Measurements from ENCODE around the gene PRKAR1B. TPM values are rescaled to one million over a fixed set of nuclear protein-coding genes. Genes with fewer than 3 reads are reported as not detected.
"Not testable (repeated sequence)": the region's sequence is repeated elsewhere in the genome, so short reads cannot be mapped to it uniquely, and the experiment has no call there.

The PRKAR1B gene
- total RNA-seq, 1 experiment from 2014 or later: 51.7 TPM

DNA sequence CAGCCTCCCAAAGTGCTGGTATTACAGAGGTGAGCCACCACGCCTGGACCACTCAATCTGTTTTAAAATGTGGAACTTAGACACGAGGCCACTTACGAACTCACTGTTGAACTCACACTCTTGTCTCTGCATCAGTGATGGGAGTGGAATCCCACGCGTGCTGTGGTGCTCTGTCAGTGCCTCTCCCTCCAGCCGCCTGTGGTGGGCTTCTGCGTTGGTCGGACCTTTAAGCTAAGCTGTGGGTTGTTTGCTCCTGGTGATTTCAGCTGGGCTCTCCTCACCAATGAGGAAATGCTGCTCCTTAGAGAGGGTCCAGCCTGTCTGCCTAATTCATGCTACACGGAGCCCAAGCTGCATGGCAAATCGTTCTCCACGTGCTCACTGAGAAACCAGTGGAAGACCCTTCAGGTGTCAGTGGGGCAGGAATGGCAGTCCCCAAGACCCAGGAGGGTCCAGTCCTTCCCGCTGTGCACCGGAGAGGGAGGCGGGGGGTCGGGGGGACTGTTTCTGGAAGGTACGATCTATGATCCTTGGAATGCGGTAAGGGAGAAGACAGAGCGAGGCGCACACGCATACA, 17.9 kb upstream of the PRKAR1B start:
- Histone ChIP-seq H3K9me2 (ENCODE audit: insufficient read depth) (no peaks in the 10 kb centered on the region), H3F3A (ENCODE audit: insufficient read depth, low read depth) (peaks cover 17% of the 10 kb centered on the region; the same call in 1 of the 2 replicates), H3K4me1 (replicated peaks; ENCODE audit: insufficient read depth) (no peaks in the 10 kb centered on the region), H3K27me3 (ENCODE audit: insufficient read depth, low read depth) (no peaks in the 10 kb centered on the region), H3K79me2 (ENCODE audit: low read depth) (peaks cover 19% of the 10 kb centered on the region), H3K4me2 (no peak overlapping the region), H2AFZ (no peak overlapping the region), H3K36me3 (ENCODE audit: low read depth) (peaks cover 14% of the 10 kb centered on the region; the same call in 1 of the 2 replicates), H3K27ac (no peak overlapping the region), H3K9me3 (ENCODE audit: insufficient read depth, low read depth) (no peaks in the 10 kb centered on the region), H3K4me3 (no peak overlapping the region), H4K20me1 (ENCODE audit: insufficient read depth) (peaks cover 52% of the 10 kb centered on the region)
- TF ChIP-seq, protein P1, sequence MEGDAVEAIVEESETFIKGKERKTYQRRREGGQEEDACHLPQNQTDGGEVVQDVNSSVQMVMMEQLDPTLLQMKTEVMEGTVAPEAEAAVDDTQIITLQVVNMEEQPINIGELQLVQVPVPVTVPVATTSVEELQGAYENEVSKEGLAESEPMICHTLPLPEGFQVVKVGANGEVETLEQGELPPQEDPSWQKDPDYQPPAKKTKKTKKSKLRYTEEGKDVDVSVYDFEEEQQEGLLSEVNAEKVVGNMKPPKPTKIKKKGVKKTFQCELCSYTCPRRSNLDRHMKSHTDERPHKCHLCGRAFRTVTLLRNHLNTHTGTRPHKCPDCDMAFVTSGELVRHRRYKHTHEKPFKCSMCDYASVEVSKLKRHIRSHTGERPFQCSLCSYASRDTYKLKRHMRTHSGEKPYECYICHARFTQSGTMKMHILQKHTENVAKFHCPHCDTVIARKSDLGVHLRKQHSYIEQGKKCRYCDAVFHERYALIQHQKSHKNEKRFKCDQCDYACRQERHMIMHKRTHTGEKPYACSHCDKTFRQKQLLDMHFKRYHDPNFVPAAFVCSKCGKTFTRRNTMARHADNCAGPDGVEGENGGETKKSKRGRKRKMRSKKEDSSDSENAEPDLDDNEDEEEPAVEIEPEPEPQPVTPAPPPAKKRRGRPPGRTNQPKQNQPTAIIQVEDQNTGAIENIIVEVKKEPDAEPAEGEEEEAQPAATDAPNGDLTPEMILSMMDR (conservative IDR thresholded peaks at IDR 0.05): no peak
- TF ChIP-seq EZH2 (IDR thresholded peaks at IDR 0.05; ENCODE audit: low read depth): no peak
- ChIA-PET POLR2A (ENCODE audit: unreplicated experiment) (no interaction called here), CTCF (no interaction called here)
- intact Hi-C loops (cut with micrococcal nuclease; ENCODE audit: unreplicated experiment): no loop called here
- BruUV-seq (replicated peaks): TSS peak; percentile 14
- DNase-seq: no peak

DNA sequence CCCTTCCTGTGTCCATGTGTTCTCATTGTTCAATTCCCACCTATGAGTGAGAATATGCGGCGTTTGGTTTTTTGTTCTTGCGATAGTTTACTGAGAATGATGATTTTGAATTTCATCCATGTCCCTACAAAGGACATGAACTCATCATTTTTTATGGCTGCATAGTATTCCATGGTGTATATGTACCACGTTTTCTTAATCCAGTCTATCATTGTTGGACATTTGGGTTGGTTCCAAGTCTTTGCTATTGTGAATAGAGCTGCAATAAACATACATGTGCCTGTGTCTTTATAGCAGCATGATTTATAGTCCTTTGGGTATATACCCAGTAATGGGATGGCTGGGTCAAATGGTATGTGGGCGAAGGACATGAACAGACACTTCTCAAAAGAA, 17.0 kb upstream of the PRKAR1B start:
- CTCF ChIA-PET; POLR2A ChIA-PET (ENCODE audit: unreplicated experiment): not testable (repeated sequence)

DNA sequence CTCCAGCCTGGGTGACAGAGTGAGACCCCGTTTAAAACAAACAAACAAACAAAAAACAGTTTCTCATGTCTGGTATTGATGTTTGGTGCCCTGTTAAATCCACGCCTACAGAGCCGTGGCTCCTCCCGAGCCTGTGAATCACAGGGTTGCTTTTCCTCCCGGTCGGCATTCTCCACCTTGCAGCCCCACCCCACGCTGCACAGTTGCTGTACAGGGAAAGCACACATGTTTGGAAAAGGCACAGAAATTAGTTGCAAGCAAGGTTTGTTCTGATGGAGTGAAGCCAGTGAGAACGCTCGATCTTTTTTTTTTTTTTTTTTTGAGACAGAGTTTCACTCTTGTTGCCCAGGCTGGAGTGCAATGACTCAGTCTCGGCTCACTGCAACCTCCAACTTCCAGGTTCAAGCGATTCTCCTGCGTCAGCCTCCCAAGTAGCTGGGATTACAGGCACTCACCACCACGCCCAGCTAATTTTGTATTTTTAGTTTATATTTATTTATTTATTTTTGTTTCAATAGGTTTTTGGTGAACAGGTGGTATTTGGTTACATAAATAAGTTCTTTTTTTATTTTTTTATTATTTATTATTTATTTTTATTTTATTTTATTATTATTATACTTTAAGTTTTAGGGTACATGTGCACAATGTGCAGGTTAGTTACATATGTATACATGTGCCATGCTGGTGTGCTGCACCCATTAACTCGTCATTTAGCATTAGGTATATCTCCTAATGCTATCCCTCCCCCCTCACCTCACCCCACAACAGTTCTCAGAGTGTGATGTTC, 16.5 kb upstream of the PRKAR1B start:
- not testable (repeated sequence) for H3K27me3 ChIP-seq (ENCODE audit: insufficient read depth, low read depth); BruUV-seq (replicated peaks)

More for the DNA sequence above, 17.0 kb upstream of the PRKAR1B start:
- H3K9me2 ChIP-seq (ENCODE audit: insufficient read depth); H2AFZ ChIP-seq; H3K27me3 ChIP-seq (ENCODE audit: insufficient read depth, low read depth); H3K27ac ChIP-seq; DNase-seq; H3K4me2 ChIP-seq; intact Hi-C loops (cut with micrococcal nuclease; ENCODE audit: unreplicated experiment); H3K4me3 ChIP-seq; BruUV-seq (replicated peaks); H3K4me1 ChIP-seq (replicated peaks; ENCODE audit: insufficient read depth); H3K9me3 ChIP-seq (ENCODE audit: insufficient read depth, low read depth): not testable (repeated sequence)
- Histone ChIP-seq H3K79me2 (ENCODE audit: low read depth) (peaks cover 24% of the 10 kb centered on the region), H3F3A (ENCODE audit: insufficient read depth, low read depth) (peaks cover 17% of the 10 kb centered on the region; the same call in 1 of the 2 replicates), H3K36me3 (ENCODE audit: low read depth) (peaks cover 20% of the 10 kb centered on the region; the same call in 1 of the 2 replicates), H4K20me1 (ENCODE audit: insufficient read depth) (peaks cover 52% of the 10 kb centered on the region)

DNA sequence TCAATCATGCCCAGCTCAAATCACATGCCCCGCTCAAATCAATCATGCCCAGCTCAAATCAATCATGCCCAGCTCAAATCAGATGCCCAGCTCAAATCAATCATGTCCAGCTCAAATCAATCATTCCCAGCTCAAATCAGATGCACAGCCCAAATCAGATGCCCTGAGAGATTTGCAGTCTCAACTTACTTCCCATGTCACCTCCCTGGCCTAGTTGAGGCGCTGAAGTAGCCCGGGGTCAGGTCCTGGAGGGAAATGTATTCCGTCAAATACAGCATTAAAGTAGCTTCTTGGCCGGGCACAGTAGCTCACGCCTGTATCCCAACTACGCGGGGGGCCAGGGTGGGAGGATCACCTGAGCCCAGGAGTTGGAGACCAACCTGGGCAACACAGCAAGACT, 15.7 kb upstream of the PRKAR1B start:
- Histone ChIP-seq H3K9me3 (ENCODE audit: insufficient read depth, low read depth) (no peaks in the 10 kb centered on the region), H3K4me3 (no peak overlapping the region), H2AFZ (no peak overlapping the region), H4K20me1 (ENCODE audit: insufficient read depth) (peaks cover 58% of the 10 kb centered on the region), H3K4me1 (replicated peaks; ENCODE audit: insufficient read depth) (no peaks in the 10 kb centered on the region), H3K27me3 (ENCODE audit: insufficient read depth, low read depth) (no peaks in the 10 kb centered on the region), H3F3A (ENCODE audit: insufficient read depth, low read depth) (peaks cover 17% of the 10 kb centered on the region; the same call in 1 of the 2 replicates), H3K27ac (no peak overlapping the region), H3K9me2 (ENCODE audit: insufficient read depth) (no peaks in the 10 kb centered on the region), H3K36me3 (ENCODE audit: low read depth) (peaks cover 25% of the 10 kb centered on the region; the same call in 1 of the 2 replicates), H3K79me2 (ENCODE audit: low read depth) (peaks cover 28% of the 10 kb centered on the region), H3K4me2 (no peak overlapping the region)
- no peak for DNase-seq
- intact Hi-C loops (cut with micrococcal nuclease; ENCODE audit: unreplicated experiment): no loop called here
- no TSS peak for BruUV-seq (replicated peaks)
- ChIA-PET POLR2A (ENCODE audit: unreplicated experiment) (no interaction called here), CTCF (no interaction called here)
- TF ChIP-seq, protein P1 (conservative IDR thresholded peaks at IDR 0.05): no peak
- TF ChIP-seq EZH2 (IDR thresholded peaks at IDR 0.05; ENCODE audit: low read depth): no peak

More for the DNA sequence above, 16.5 kb upstream of the PRKAR1B start:
- Histone ChIP-seq H3K79me2 (ENCODE audit: low read depth) (peaks cover 25% of the 10 kb centered on the region), H4K20me1 (ENCODE audit: insufficient read depth) (peaks cover 54% of the 10 kb centered on the region), H3F3A (ENCODE audit: insufficient read depth, low read depth) (peaks cover 17% of the 10 kb centered on the region; the same call in 1 of the 2 replicates), H3K36me3 (ENCODE audit: low read depth) (peaks cover 20% of the 10 kb centered on the region; the same call in 1 of the 2 replicates)
- H3K9me3 ChIP-seq (ENCODE audit: insufficient read depth, low read depth); intact Hi-C loops (cut with micrococcal nuclease; ENCODE audit: unreplicated experiment); H3K9me2 ChIP-seq (ENCODE audit: insufficient read depth); H3K4me2 ChIP-seq; H2AFZ ChIP-seq; CTCF ChIA-PET; H3K27ac ChIP-seq; DNase-seq; POLR2A ChIA-PET (ENCODE audit: unreplicated experiment); H3K4me3 ChIP-seq; H3K4me1 ChIP-seq (replicated peaks; ENCODE audit: insufficient read depth): not testable (repeated sequence)

Data from PC-9 (cell line).